ENCODE measurements around the gene SYNGAP1.

GRCh38 chr6:33454009-33454946 is 34.4 kb downstream of the SYNGAP1 start, which contains the start of gene ZBTB9:
- TF ChIP-seq CTCF (IDR thresholded peaks at IDR 0.05; ENCODE audit: low read depth, low read length), result no peak
- peak; percentile 86 for TF ChIP-seq POLR2A (IDR thresholded peaks at IDR 0.05; ENCODE audit: extremely low read depth, insufficient read length)
- peak; percentile 89 for TF ChIP-seq MAX (IDR thresholded peaks at IDR 0.05; ENCODE audit: low read depth, low read length)
- peak; percentile 63; the same call in 1 of the 2 replicates for TF ChIP-seq MYC (IDR thresholded peaks at IDR 0.05; ENCODE audit: low read depth, low read length)

All from NB4 (cell line).